Esophagus muscularis mucosa (tissue), 3 donors: ENCODE measurements around the gene SMOC1.

ENCODE experiments used
- POLR2AphosphoS5 ChIP-seq, 2 donors: sonication (generic); formaldehyde crosslinking; IDR thresholded peaks; one replicate each; pipeline ENCODE4 v1.6.1; 2017; ENCODE audit warnings: antibody characterized with exemption in 2 of 2
- TF ChIP-seq, protein P1 (sequence below), 3 experiments: fragments of 200-600 bp in 2 of 3; fragments of 450-650 bp in 1 of 3; sonication (generic) in 2 of 3; IDR thresholded peaks; one replicate each; pipeline ENCODE4 v1.5.1; 2017 to 2019; ENCODE audit warnings: antibody characterized with exemption in 3 of 3, mild to moderate bottlenecking in 2 of 3, moderate library complexity in 1 of 3

DNA sequence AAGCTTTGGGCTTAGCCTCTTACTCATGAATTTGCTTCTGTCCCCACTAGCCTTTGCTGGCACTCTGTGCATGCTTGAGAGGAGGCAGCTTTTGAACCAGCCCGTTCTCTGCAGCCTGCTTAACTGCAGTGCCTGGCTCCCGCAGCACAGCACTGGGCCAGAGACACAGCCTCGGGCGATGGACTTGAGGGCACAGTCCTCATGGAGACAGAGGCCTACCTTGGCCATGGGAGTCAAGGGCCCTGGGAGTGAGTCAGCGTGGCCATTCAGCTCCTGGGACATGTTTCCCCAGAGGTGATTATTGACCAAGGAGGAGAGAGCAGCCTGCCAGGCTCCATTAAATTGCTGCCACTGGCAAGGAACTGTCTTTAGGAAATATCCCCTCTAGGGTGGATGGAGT, 93.5 kb downstream of the SMOC1 start:
- no peak for TF ChIP-seq POLR2AphosphoS5 (IDR thresholded peaks at IDR 0.05)
- TF ChIP-seq, protein P1, sequence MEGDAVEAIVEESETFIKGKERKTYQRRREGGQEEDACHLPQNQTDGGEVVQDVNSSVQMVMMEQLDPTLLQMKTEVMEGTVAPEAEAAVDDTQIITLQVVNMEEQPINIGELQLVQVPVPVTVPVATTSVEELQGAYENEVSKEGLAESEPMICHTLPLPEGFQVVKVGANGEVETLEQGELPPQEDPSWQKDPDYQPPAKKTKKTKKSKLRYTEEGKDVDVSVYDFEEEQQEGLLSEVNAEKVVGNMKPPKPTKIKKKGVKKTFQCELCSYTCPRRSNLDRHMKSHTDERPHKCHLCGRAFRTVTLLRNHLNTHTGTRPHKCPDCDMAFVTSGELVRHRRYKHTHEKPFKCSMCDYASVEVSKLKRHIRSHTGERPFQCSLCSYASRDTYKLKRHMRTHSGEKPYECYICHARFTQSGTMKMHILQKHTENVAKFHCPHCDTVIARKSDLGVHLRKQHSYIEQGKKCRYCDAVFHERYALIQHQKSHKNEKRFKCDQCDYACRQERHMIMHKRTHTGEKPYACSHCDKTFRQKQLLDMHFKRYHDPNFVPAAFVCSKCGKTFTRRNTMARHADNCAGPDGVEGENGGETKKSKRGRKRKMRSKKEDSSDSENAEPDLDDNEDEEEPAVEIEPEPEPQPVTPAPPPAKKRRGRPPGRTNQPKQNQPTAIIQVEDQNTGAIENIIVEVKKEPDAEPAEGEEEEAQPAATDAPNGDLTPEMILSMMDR (IDR thresholded peaks at IDR 0.05) = no peak
